ENCODE results near the gene ZMIZ1. TPM values are rescaled to one million over a fixed set of nuclear protein-coding genes. Genes with fewer than 3 reads are reported as not detected.

The ZMIZ1 gene
- total RNA-seq, 4 donors from 2014 or later, result 71.9 to 104 (median 79.5) TPM

DNA sequence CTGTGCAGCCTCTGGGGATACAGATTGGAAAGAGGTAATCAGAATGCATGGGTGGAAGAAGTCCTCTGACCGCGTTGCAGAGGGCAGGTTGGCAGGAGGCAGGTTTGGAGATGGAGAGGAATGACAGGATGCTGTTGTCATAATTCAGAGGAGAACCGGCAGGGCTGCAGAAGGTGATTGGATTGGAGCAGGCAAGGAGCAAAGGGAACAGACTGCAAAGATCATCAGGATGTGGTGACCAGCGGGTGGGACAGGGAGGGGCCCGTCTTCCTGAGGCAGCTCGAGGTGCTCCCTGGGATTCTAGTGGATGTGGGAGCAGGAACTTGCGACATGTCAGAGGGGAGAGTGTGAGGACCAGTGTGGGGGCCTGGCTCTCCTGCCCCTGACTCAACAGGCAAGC, 200.0 kb downstream of the ZMIZ1 start:
- Histone ChIP-seq H3K36me3 (peaks cover 7% of the 10 kb centered on the region), H3K4me3 (no peak overlapping the region), H3K27me3 (no peaks in the 10 kb centered on the region), H3K9me3 (no peaks in the 10 kb centered on the region), H3K27ac (no peak overlapping the region), H3K4me1 (peaks cover 93% of the 10 kb centered on the region)
- no peak for DNase-seq (ENCODE audit: low spot score in 2 of 2)
- TF ChIP-seq EP300 (IDR thresholded peaks at IDR 0.05) (no peak), POLR2A (IDR thresholded peaks at IDR 0.05) (no peak), POLR2AphosphoS5 (IDR thresholded peaks at IDR 0.05) (no peak)
- TF ChIP-seq, protein P1, sequence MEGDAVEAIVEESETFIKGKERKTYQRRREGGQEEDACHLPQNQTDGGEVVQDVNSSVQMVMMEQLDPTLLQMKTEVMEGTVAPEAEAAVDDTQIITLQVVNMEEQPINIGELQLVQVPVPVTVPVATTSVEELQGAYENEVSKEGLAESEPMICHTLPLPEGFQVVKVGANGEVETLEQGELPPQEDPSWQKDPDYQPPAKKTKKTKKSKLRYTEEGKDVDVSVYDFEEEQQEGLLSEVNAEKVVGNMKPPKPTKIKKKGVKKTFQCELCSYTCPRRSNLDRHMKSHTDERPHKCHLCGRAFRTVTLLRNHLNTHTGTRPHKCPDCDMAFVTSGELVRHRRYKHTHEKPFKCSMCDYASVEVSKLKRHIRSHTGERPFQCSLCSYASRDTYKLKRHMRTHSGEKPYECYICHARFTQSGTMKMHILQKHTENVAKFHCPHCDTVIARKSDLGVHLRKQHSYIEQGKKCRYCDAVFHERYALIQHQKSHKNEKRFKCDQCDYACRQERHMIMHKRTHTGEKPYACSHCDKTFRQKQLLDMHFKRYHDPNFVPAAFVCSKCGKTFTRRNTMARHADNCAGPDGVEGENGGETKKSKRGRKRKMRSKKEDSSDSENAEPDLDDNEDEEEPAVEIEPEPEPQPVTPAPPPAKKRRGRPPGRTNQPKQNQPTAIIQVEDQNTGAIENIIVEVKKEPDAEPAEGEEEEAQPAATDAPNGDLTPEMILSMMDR (IDR thresholded peaks at IDR 0.05), result no peak
- WGBS, result 56% methylated on average over 7 of the region's 7 CpGs

DNA sequence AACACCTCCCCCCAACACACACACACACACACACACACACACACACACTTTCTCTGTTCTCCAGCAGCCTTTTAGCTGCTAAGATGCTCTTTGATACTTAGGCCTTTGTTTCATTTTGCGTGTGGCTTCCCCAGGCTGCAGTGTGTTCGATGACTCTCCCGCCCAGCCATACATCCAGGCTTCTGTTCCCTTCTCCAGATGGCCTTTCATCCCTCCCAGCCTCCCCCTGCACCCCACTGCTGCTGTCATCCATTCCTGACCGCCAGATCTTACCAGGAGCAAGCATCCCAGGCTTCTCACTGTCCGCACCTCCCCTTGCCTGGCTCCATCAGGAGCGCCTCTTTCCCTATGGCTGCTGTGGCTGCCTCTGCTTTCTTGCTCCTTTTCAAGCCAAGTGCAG, 200.7 kb downstream of the ZMIZ1 start:
- no peak overlapping the region for H3K4me3 ChIP-seq
- H3K27me3 ChIP-seq, result no peaks in the 10 kb centered on the region
- WGBS, result 92% methylated on average over 6 of the region's 6 CpGs
- peaks cover 7% of the 10 kb centered on the region for H3K36me3 ChIP-seq
- H3K27ac ChIP-seq, result no peak overlapping the region
- peaks cover 93% of the 10 kb centered on the region for H3K4me1 ChIP-seq
- DNase-seq (ENCODE audit: low spot score in 2 of 2), result no peak
- no peak for TF ChIP-seq EP300 (IDR thresholded peaks at IDR 0.05)
- no peak for TF ChIP-seq POLR2A (IDR thresholded peaks at IDR 0.05)
- TF ChIP-seq, protein P1 (IDR thresholded peaks at IDR 0.05), result no peak
- no peak for TF ChIP-seq POLR2AphosphoS5 (IDR thresholded peaks at IDR 0.05)
- no peaks in the 10 kb centered on the region for H3K9me3 ChIP-seq

DNA sequence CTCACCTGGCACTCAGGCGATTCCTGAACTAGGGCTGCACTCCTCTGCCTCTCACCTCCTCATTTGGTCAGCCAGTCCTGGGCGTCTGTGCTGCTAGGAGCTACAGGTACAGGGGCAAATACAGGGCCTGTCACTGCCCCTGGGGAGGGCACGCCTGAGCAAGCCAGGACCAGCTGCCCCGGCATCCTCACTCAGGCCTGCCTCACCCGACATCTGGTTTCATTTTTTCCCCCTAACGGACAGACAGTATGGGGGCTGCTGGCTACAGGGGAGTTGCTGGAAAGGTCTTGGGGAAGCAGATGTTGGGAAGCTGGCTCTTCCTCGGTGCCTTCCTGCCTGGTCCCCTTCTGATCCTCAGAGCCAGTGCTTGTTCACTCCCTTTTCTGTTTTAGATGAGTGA, 201.2 kb downstream of the ZMIZ1 start:
- no peak for DNase-seq (ENCODE audit: low spot score in 2 of 2)
- H3K27me3 ChIP-seq, result no peaks in the 10 kb centered on the region
- 61% methylated on average over 7 of the region's 7 CpGs for WGBS
- peaks cover 93% of the 10 kb centered on the region for H3K4me1 ChIP-seq
- no peak for TF ChIP-seq EP300 (IDR thresholded peaks at IDR 0.05)
- TF ChIP-seq POLR2A (IDR thresholded peaks at IDR 0.05), result no peak
- no peak for TF ChIP-seq POLR2AphosphoS5 (IDR thresholded peaks at IDR 0.05)
- TF ChIP-seq, protein P1 (IDR thresholded peaks at IDR 0.05), result no peak
- no peaks in the 10 kb centered on the region for H3K9me3 ChIP-seq
- no peak overlapping the region for H3K4me3 ChIP-seq
- peaks cover 7% of the 10 kb centered on the region for H3K36me3 ChIP-seq
- peak overlapping the region; percentile 38 for H3K27ac ChIP-seq

DNA sequence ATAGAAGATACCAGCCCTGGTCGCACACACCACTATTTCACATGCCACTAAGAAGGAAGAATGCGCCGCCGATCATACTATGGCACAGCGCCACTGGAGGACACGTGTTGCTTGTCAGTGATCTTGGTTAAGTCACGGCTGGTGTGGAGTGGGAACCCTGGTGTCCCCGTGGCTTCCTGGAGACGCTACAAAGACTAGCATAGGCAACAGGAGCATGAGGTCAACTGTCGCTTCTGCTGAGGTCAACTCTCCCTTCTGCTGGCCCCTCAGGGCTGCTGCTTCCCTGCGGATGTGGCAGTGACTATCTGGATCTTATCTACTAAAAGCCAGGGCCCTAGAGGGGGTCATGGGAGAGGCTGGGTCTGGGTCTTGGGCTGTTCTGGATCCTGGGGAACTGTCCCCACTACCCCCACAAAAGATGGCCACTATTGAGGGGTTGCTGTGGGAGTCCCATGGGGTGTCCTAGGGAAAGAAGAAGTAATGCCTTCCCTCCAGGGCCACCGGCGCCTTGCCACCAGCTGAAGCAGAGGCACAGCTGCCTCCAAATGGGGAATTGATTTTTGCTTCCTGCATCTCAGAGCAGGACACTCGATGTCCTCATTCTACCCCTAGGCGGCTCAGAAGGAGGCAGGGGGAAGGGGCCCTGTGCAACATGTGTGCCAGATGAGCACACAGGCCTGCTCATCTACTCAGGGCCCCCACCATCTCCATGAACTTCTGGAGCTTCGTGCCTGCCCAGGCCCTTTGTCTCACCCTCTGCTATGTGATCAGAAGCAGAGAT, 201.9 kb downstream of the ZMIZ1 start:
- DNase-seq (ENCODE audit: low spot score in 2 of 2), result peak in 1 of 2 donors; percentile 85
- peaks cover 7% of the 10 kb centered on the region for H3K36me3 ChIP-seq

DNA sequence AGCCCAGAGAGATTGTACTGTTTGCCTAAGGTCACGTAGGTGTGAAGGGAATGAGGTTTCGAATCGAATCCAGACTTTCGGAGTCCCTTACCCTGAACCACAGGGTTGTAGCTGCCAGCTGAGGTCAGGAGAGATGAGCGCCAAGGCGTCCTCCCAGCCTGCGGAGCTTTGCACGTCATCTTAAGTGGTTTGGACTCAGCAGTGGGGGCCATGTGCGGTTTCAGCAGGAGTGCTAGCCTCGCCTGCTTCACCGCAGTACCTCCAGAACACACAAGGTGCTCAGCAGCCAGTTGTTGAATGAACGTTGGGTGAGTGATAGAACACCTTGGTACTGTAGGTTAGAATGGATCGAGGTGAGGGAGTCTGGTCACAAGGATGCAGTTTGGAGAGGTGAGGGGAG, 203.6 kb downstream of the ZMIZ1 start:
- WGBS, result 84% methylated on average over 13 of the region's 13 CpGs
- Histone ChIP-seq H3K36me3 (peaks cover 13% of the 10 kb centered on the region), H3K27me3 (no peaks in the 10 kb centered on the region), H3K4me3 (no peak overlapping the region), H3K27ac (peak overlapping the region; percentile 89), H3K9me3 (no peaks in the 10 kb centered on the region), H3K4me1 (peaks cover 86% of the 10 kb centered on the region)
- no peak for DNase-seq (ENCODE audit: low spot score in 2 of 2)
- TF ChIP-seq EP300 (IDR thresholded peaks at IDR 0.05) (no peak), POLR2A (IDR thresholded peaks at IDR 0.05) (no peak), POLR2AphosphoS5 (IDR thresholded peaks at IDR 0.05) (no peak)
- TF ChIP-seq, protein P1 (IDR thresholded peaks at IDR 0.05), result no peak

More for the DNA sequence above, 201.9 kb downstream of the ZMIZ1 start:
- Histone ChIP-seq H3K9me3 (no peaks in the 10 kb centered on the region), H3K27me3 (no peaks in the 10 kb centered on the region), H3K4me3 (no peak overlapping the region), H3K4me1 (peaks cover 93% of the 10 kb centered on the region), H3K27ac (peak overlapping the region; percentile 38)
- TF ChIP-seq POLR2A (IDR thresholded peaks at IDR 0.05) (no peak), EP300 (IDR thresholded peaks at IDR 0.05) (no peak), POLR2AphosphoS5 (IDR thresholded peaks at IDR 0.05) (no peak)
- TF ChIP-seq, protein P1 (IDR thresholded peaks at IDR 0.05), result no peak
- WGBS, result 58% methylated on average over 12 of the region's 16 CpGs

Data from suprapubic skin (tissue), 4 donors.